ENCODE data around the gene TRPC1.

TRPC1 gene

DNA sequence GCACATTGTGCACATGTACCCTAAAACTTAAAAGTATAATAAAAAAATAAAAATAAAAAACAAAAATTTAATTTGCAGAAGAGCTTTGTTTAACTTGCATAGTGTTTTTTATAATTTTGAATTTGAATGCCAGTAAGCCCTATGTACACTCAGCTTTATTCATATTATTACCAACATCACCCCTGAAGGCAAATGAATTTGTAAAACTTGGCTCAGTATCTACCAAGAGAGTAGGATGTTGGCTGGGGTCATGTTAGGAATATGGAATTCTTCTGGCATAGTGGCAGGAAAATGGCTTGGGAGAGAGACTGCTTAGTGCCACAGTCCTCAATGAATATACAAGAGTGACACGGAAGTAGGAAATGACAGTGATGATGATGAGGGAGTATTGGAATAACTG, 30.7 kb downstream of the TRPC1 start:
- no peak for DNase-seq

GRCh38 chr3:142768338-142768737, 44.5 kb downstream of the TRPC1 start:
- DNase-seq = no peak

DNA sequence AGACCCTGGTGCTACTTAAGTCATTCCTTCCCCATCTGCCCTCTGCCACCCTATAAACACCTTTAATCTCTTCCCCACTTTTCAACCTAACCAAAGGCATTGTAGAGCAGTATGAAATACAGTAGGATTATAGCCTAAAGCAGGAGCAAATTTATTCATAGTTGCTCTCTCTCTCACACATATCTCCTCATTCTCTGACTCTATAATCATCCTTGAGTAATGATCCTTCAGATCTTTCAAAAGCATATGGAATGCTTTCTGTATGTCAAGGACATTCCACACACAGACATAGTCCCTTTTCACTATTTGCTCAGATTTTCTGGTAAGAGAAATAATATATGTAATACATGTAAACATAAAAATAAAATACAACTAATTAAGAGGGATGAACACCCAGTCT, 54.1 kb downstream of the TRPC1 start:
- no peak for DNase-seq

DNA sequence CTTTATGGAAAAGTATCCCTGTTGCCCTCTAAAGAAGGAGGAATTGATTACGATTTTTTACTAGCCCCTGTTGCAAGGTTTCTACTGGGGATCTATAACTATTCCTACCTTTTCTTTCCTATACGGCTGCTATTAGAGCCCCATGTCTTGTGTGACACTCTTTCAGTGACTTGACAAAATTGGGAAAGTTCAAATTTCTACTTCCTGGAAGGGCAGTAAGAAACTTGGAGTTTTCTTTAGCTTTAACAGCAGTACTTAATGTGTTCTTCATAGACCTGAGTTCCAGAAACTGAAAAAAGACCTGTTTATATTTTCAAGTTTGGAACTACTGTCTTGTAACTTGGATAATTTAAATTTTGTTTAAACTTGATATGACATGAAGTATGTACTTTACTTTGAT, 54.7 kb downstream of the TRPC1 start:
- DNase-seq = no peak

DNA sequence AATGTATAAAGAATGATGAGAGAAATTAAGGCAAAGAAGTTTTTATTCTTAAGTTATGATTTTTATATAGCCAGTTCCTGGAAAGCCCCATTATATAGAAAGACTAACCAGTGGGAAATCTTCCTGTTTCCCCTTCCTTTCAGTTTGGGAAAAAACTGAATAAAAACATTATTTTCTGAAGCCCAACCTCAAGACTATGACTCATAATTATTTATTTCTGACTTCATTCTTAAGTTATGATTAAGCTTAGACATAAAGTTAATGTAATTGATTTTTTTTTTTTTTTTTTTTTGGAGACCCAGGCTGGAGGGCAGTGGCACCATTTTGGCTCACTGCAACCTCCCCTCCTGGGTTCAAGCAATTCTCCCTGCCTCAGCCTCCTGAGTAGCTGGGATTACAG, 55.8 kb downstream of the TRPC1 start:
- DNase-seq = no peak

- DNase-seq = no peak
These were observed 58.8 kb downstream of the TRPC1 start for GRCh38 chr3:142782616-142783015.

- DNase-seq = no peak
These were observed 60.4 kb downstream of the TRPC1 start for GRCh38 chr3:142784228-142784627.

DNA sequence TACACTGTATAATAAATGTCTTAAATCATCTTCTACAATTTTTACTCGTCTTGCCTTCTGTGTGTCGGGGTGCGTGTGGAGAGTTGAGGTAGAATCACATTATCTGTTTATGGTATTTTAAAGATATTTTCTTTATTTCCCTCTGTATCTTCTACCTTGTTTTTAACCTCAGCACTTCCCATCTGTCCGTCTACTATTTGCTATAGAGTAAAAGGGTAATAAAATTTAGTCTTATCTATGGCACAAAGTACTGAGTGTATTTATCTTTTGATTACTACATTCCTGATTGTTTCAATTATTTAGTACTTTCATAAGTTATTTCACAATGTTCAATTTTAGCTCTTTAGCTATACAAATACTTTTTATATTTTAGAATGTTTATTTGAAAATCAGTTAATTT, 62.2 kb downstream of the TRPC1 start:
- DNase-seq = no peak

DNA sequence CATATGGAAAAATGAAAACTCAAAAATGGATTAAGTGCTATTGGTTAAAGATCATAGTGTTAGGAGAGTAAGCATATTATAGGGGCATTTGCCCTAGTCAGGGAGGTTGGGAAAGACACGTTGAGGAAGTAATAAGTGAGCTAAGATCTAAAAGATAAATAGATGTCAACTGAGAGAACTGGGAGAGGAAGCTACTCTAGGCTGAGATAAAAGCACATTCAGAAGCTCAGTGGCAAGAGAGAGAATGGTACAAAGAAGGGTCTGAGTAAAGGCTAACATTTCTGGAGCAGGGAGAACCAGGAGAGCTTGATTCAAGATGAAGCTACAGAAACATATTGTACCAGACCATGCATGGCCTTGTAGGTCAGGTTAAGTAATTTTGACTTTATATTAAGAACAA, 63.9 kb downstream of the TRPC1 start:
- no peak for DNase-seq

- no peak for DNase-seq
These were observed 70.7 kb downstream of the TRPC1 start for GRCh38 chr3:142794508-142794907.

GRCh38 chr3:142795332-142795731, 71.5 kb downstream of the TRPC1 start:
- no peak for DNase-seq

- no peak for DNase-seq
These were observed 73.0 kb downstream of the TRPC1 start for GRCh38 chr3:142796823-142797222.

DNA sequence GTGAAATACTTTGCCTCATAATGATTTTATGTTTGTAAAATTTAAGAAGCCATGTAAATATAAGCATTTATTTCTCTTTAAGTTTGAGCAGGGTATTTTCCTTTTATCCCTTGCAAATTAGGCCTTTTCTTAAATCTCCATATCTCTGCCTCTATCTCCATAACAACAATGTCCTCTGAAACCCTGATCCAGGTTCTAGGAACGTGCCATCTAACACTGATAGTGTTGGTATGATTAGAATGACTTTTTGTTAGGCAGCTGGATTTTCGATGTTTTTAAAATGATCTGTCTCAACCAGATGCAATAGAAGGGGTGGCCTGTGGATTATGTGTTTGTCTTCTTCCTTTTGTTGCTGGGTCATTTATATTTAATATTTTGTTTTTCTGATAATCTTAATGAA, 77.9 kb downstream of the TRPC1 start:
- DNase-seq = no peak

GRCh38 chr3:142802891-142803290, 79.1 kb downstream of the TRPC1 start:
- DNase-seq = no peak

DNA sequence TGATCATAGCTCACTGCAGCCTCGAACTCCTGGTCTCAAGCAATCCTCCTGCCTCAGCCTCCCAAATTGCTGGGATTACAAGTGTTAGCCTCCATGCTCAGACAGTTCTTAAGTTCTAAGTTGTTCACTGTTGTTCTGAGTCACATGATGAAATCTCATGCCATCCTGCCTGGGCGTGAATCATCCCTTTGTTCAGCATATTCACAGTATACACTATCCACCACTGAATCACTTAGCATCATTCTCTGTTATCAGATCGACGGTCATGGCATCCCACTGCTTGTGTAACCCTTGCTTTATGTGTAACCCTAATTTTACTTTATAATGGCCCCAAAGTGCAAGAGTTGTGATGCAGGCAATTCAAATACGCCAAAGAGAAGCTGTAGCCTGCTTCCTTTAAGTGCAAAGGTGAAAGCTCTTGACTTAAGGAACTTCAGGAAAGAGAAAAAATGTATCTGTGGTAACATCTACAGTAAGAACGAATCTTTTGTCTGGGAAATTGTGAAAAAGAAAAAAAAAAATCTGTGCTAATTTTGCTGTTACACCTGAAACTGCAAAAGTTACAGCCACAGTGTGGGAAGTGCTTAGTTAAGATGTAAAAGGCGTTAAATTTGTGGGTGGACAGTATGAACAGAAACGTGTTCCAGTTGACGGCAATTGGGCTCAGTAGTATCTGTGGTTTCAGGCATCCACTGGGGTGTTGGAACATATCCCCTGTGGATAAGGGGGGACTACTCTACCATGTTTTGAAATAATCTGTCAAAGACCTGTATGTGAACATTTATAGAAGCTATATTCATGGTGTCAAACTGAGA, 84.5 kb downstream of the TRPC1 start:
- DNase-seq = no peak

DNA sequence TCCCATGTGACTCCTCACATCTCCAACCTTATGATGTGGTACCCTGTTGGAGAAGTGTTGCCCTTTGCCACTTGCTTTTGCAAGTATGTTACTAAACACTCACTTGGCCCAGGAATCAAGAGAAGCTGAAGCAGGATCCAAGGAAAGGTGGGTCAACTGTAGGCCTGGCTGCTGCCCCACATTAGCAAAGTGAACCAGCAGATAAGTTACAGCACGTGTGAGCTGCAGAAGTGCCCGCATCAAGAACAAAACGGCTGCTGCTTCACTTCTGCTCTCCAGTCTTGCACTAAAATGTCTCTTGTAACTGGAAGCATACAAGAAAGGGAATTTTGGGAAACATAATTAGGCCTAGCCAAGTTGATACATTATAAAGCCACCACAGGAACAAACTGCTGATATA, 85.4 kb downstream of the TRPC1 start:
- DNase-seq = no peak

DNA sequence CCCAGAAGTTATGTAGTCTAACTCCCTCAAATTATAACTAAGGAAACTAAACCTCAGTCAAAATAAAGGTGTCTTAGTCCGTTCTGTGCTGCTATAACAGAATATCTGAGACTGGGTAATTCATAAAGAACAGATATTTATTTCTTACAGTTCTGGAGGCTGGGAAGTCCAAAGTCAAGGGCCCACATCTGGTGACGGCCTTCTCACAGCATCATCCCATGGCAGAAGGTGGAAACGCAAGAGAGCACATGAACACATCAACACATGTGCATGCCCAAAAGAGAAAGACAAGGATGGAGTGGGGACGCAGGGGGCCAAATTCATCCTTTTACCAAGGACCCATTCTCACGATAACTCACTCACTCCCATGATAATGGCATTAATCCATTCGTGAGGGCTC, 92.0 kb downstream of the TRPC1 start:
- DNase-seq = no peak

DNA sequence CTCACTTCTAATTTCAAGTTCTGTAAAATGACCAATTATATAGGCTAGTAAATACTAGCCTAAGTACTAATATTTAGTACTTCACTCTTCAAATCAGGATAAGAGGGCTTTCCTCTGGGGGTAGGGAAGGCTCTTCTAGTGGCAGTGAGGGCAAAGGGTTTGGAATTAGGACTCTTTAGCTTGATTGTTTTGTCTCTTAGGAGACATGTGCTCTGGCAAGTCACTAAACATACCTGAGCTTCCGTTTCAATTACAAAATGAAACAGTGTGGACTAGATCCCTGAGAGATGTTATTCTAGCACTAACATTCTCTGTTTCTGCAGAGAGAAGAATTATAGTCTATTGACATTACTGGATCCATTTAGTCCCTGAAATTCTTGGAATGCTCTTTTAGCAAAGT, 93.5 kb downstream of the TRPC1 start:
- no peak for DNase-seq

GRCh38 chr3:142817897-142818296, 94.1 kb downstream of the TRPC1 start:
- DNase-seq = no peak

DNA sequence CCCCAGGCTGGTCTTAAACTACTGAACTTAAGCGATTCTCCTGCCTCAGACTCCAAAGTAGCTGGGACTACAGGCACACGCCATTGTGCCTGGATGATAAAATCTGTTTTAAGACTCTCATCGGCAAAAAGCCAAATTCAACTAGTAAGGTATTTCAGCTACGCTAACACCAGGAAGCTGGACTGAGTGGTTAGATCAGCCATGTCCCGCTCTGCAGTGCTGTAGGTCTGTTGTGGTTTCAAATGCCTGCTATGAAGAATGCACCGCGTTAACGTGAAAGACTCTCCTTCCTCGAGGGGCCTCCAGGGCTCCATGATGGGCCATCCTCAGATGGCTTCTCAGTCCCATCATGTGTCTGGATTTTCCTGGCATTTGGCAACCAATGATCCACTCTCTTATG, 94.8 kb downstream of the TRPC1 start:
- DNase-seq = no peak

- DNase-seq = no peak
These were observed 95.3 kb downstream of the TRPC1 start for GRCh38 chr3:142819179-142819578.

- peak; percentile 87 to 88 for DNase-seq
These were observed 105.0 kb downstream of the TRPC1 start for GRCh38 chr3:142828703-142829305.

- no peak for DNase-seq
These were observed 113.7 kb downstream of the TRPC1 start for GRCh38 chr3:142837526-142837925.

- DNase-seq = no peak
These were observed 116.0 kb downstream of the TRPC1 start for GRCh38 chr3:142839831-142840230.
